GM12864 (cell line): ENCODE results near the gene OSBPL3.

ENCODE experiments used
- DNase-seq: peaks from one replicate; pipeline ENCODE4 v3.0.0-alpha.2; 2011; ENCODE audit warnings: low read depth
- H3K4me3 ChIP-seq: 2 replicates; pipeline ENCODE4 v1.5.1; 2011; ENCODE audit warnings: mild to moderate bottlenecking, low read depth, low read length, control low read depth
- TF ChIP-seq, protein P1 (sequence below): IDR thresholded peaks from 2 replicates; pipeline ENCODE4 v1.5.1; 2011; ENCODE audit warnings: low read depth, mild to moderate bottlenecking, moderate library complexity, low read length, control low read depth, inconsistent platforms; ENCODE audit errors: missing control alignments

Gene OSBPL3

GRCh38 chr7:24980534-24981170 is 674 bp upstream of the OSBPL3 start:
- TF ChIP-seq, protein P1, sequence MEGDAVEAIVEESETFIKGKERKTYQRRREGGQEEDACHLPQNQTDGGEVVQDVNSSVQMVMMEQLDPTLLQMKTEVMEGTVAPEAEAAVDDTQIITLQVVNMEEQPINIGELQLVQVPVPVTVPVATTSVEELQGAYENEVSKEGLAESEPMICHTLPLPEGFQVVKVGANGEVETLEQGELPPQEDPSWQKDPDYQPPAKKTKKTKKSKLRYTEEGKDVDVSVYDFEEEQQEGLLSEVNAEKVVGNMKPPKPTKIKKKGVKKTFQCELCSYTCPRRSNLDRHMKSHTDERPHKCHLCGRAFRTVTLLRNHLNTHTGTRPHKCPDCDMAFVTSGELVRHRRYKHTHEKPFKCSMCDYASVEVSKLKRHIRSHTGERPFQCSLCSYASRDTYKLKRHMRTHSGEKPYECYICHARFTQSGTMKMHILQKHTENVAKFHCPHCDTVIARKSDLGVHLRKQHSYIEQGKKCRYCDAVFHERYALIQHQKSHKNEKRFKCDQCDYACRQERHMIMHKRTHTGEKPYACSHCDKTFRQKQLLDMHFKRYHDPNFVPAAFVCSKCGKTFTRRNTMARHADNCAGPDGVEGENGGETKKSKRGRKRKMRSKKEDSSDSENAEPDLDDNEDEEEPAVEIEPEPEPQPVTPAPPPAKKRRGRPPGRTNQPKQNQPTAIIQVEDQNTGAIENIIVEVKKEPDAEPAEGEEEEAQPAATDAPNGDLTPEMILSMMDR, result peak; percentile 13

GRCh38 chr7:24979470-24979862 is 512 bp downstream of the OSBPL3 start:
- DNase-seq, result peak; percentile 47
- TF ChIP-seq, protein P1, result peak; percentile 46
- peak overlapping the region; percentile 81 for H3K4me3 ChIP-seq

More at GRCh38 chr7:24980534-24981170, 674 bp upstream of the OSBPL3 start:
- peak overlapping the region; percentile 81 for H3K4me3 ChIP-seq
- DNase-seq, result no peak

- TF ChIP-seq, protein P1, result no peak
- H3K4me3 ChIP-seq, result peak overlapping the region; percentile 81
- DNase-seq, result no peak
Observed at GRCh38 chr7:24978843-24979469, 1.0 kb downstream of the OSBPL3 start.

- H3K4me3 ChIP-seq, result no peak overlapping the region
- TF ChIP-seq, protein P1, result no peak
- no peak for DNase-seq
Observed at GRCh38 chr7:24975644-24976260, 4.2 kb downstream of the OSBPL3 start.

GRCh38 chr7:24975172-24975571 is 4.8 kb downstream of the OSBPL3 start:
- TF ChIP-seq, protein P1, result no peak
- DNase-seq, result no peak
- no peak overlapping the region for H3K4me3 ChIP-seq

- DNase-seq, result no peak
- H3K4me3 ChIP-seq, result no peak overlapping the region
- TF ChIP-seq, protein P1, result no peak
Observed at GRCh38 chr7:24974026-24974832, 5.7 kb downstream of the OSBPL3 start.
